Dedifferentiated amniotic fluid mesenchymal stem cell (primary cell): ENCODE measurements around the gene ASCL2.
"Not testable (repeated sequence)": the region's sequence is repeated elsewhere in the genome, so short reads cannot be mapped to it uniquely, and the experiment has no call there.

Source experiments
- DNase-seq: peaks from one replicate; pipeline ENCODE4 v3.0.0-alpha.2; 2016; ENCODE audit errors: extremely low spot score

ASCL2 gene

GRCh38 chr11:2260491-2261364 is 9.7 kb downstream of the ASCL2 start:
- DNase-seq: no peak

- DNase-seq: no peak
Observed at GRCh38 chr11:2259897-2260451, 10.4 kb downstream of the ASCL2 start.

GRCh38 chr11:2259466-2259830 is 10.9 kb downstream of the ASCL2 start:
- DNase-seq: no peak

- DNase-seq: no peak
Observed at GRCh38 chr11:2258501-2259465, 11.6 kb downstream of the ASCL2 start.

GRCh38 chr11:2256951-2257700 is 13.3 kb downstream of the ASCL2 start:
- no peak for DNase-seq

GRCh38 chr11:2256293-2256913 is 14.0 kb downstream of the ASCL2 start:
- no peak for DNase-seq

GRCh38 chr11:2252018-2252417 is 18.4 kb downstream of the ASCL2 start:
- DNase-seq: no peak

- DNase-seq: no peak
Observed at GRCh38 chr11:2251138-2251537, 19.2 kb downstream of the ASCL2 start.

GRCh38 chr11:2250485-2250884 is 19.9 kb downstream of the ASCL2 start:
- DNase-seq: no peak

- DNase-seq: no peak
Observed at GRCh38 chr11:2250041-2250440, 20.3 kb downstream of the ASCL2 start.

GRCh38 chr11:2249189-2249916 is 21.0 kb downstream of the ASCL2 start:
- DNase-seq: no peak

- DNase-seq: no peak
Observed at GRCh38 chr11:2248762-2249161, 21.6 kb downstream of the ASCL2 start.

- no peak for DNase-seq
Observed at GRCh38 chr11:2248242-2248641, 22.1 kb downstream of the ASCL2 start.

- DNase-seq: no peak
Observed at GRCh38 chr11:2247496-2247895, 22.9 kb downstream of the ASCL2 start.

GRCh38 chr11:2240834-2241233 is 29.6 kb downstream of the ASCL2 start:
- no peak for DNase-seq

GRCh38 chr11:2237457-2238238 is 32.7 kb downstream of the ASCL2 start:
- DNase-seq: no peak

- DNase-seq: not testable (repeated sequence)
Observed at GRCh38 chr11:2236381-2237134, 33.8 kb downstream of the ASCL2 start.

- no peak for DNase-seq
Observed at GRCh38 chr11:2235588-2236326, 34.6 kb downstream of the ASCL2 start.
